ENCODE data around the gene MYD88. TPM values are rescaled to one million over a fixed set of nuclear protein-coding genes. Genes with fewer than 3 reads are reported as not detected.

MYD88 gene
- total and polyA plus RNA-seq, 4 experiments from 2014 or later = 50.5 to 129 (median 80.8) TPM

DNA sequence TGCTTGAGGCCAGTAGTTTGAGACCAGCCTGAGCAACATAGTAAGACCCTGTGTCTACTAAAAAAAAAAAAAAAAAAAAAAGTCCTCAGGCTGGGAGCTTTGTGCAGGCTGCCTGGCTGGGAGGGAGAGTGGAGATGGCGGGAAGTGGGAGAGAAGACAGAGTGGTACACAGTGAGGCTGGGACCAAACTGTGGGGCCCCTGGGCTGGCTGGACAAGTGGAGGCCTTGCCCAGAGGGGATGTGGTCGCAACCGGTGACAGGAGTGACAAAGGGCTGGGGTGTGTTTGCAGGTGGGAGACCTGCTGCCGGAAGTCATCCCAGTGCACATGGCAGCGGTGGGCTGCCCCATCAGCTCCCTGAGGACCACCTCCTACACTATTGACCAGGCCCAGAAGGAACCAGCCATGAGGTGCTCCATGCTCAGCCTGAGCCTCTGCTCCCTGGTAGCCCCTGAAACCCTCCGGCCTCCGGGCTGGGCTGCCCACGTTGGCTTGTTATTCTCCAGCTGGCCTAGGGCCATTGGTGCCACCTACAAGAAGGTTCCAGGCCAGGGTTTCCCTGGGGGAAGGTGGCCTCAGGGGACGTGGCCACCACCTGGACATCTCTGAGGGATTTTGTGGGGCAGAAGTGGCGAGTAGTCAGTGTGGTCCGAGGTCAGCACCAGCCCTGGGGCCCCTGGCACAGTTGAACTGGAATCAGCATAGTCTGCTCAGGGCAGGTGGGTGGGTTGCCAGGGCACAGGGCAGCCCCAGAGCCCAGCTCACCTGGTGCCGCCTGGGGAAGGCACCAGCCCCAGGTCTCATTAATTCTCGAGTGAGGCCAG lies 24.2 kb upstream of the MYD88 start:
- no peak for DNase-seq
- no peak overlapping the region for H3K27ac ChIP-seq (ENCODE audit: low read depth, low read length)
- POLR2A ChIA-PET (ENCODE audit: partially characterized antibody) = no interaction called here
- H3K27me3 ChIP-seq (ENCODE audit: insufficient read depth, low read length) = no peaks in the 10 kb centered on the region
- H3K4me1 ChIP-seq (ENCODE audit: insufficient read depth, low read length) = no peaks in the 10 kb centered on the region
- Mint-ChIP-seq H3K4me3 (no peak overlapping the region), H3K4me1 (peaks cover 2 to 9% (median 6%) of the 10 kb centered on the region in 4 donors), H3K27ac (no peak overlapping the region), H3K27me3 (no peaks in the 10 kb centered on the region), H3K36me3 (peaks cover 3 to 7% of the 10 kb centered on the region in 2 donors), H3K9me3 (no peaks in the 10 kb centered on the region)
- H3K36me3 ChIP-seq (ENCODE audit: insufficient read depth, low read length) = no peaks in the 10 kb centered on the region
- no peak overlapping the region for H3K4me3 ChIP-seq (ENCODE audit: low read length in 2 of 2)
- CTCF ChIA-PET (ENCODE audit: partially characterized antibody) = no interaction called here
- intact Hi-C loops (cut with micrococcal nuclease) = no loop called here
- no peaks in the 10 kb centered on the region for H3K9me3 ChIP-seq (ENCODE audit: control insufficient read depth in 1 of 2, low read length in 2 of 2)

DNA sequence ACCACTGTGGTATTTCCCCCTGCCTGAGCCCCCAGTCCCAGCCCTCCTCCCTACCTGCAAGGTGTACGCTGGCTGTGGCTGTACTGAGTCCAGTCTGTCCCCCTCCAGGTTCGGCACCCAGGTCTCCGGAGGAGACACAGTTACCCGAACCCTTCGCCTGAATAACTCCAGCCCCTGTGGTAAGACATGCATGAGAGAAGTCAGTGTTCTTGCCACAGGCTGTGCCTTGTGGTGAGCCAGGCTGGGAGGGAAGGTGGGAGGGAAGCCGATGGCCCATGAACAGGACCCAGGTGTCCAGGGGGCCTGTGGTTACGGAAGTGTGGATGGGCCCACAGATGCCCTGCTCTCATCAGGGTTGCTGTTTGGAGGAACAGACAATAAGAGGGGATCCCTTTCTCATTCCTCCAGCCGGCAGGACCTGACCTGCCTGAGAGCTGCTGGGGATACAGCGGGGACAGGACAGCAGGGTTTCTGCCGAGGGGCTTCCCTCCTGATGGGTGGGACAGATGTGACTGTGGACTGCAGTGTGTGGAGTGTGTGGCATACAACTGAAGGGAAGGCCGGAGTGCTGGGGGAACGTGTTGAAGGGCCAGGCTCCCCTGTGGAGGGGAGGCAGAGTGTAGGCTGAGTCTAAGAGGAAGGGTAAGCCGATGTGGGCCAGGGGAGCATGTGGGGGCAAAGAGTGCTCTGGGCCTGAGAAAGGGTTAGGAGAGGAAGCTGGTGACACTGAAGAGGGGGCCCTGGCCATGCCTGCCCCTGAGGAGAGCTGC lies 23.4 kb upstream of the MYD88 start:
- Mint-ChIP-seq H3K9me3 (no peaks in the 10 kb centered on the region), H3K4me1 (peaks cover 2 to 9% (median 6%) of the 10 kb centered on the region in 4 donors), H3K4me3 (no peak overlapping the region), H3K27me3 (no peaks in the 10 kb centered on the region), H3K27ac (peak overlapping the region in 4 of 7 donors; percentile 30 to 86 (median 44)), H3K36me3 (peaks cover 5 to 6% of the 10 kb centered on the region in 2 donors)
- no peaks in the 10 kb centered on the region for H3K27me3 ChIP-seq (ENCODE audit: insufficient read depth, low read length)
- ChIA-PET POLR2A (ENCODE audit: partially characterized antibody) (interaction anchor here (0.9 kb wide), 1 partner anchor 22 kb away, joined by 3 read pairs; the partner anchor contains the start of gene ACAA1), CTCF (ENCODE audit: partially characterized antibody) (interaction anchor here (0.6 to 1.8 kb wide), 4 partner anchors 14 to 140 kb away, joined by 3 to 4 read pairs (median 3); no protein-coding TSS in a partner anchor)
- H3K4me1 ChIP-seq (ENCODE audit: insufficient read depth, low read length) = no peaks in the 10 kb centered on the region
- DNase-seq = no peak
- no peak overlapping the region for H3K27ac ChIP-seq (ENCODE audit: low read depth, low read length)
- intact Hi-C loops (cut with micrococcal nuclease) = no loop called here
- no peaks in the 10 kb centered on the region for H3K36me3 ChIP-seq (ENCODE audit: insufficient read depth, low read length)
- no peaks in the 10 kb centered on the region for H3K9me3 ChIP-seq (ENCODE audit: control insufficient read depth in 1 of 2, low read length in 2 of 2)
- no peak overlapping the region for H3K4me3 ChIP-seq (ENCODE audit: low read length in 2 of 2)

DNA sequence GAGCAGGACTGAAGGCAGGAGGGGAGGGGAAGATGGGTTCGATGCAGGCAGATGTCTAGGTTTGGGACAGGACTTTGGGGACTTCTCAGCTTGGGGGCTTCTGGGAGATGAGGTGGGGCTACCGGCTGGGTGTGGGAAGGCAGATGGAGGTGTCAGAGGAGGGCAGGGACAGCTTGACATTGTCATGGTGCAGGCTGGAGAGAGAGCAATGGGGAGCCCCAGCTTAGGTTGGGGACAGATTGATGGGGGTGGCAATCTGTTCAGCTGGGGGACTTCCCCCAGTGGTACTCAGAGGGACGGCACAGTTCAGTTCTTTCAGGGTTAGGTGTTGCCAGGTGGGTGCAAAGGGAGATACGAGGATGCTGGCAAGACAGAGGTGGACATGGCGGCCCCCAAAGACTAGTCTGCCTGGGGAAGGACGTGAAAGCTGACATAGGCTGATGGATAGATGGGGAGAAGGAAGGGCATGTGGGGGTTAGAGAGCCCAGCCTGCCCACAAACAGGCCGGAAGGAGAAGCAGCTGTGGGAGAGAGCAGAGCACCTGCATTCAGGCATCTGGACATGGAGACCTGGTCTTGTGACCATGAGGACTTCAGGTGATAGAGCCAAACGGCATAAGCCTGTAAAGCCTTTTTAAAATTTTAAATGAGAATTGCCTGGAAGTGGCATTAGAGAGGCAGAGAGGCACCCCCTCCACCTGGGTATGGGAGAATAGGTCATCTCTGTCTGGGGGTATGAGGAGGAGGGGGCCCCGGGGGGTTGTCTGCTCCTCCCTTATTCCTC lies 22.6 kb upstream of the MYD88 start:
- intact Hi-C loops (cut with micrococcal nuclease) = no loop called here
- H3K4me3 ChIP-seq (ENCODE audit: low read length in 2 of 2) = no peak overlapping the region
- H3K9me3 ChIP-seq (ENCODE audit: control insufficient read depth in 1 of 2, low read length in 2 of 2) = no peaks in the 10 kb centered on the region
- no peak overlapping the region for H3K4me3 Mint-ChIP-seq
- ChIA-PET CTCF (ENCODE audit: partially characterized antibody) (interaction anchor here (0.6 to 4.1 kb wide), 9 partner anchors 13 to 364 kb away, joined by 3 to 38 read pairs (median 3); partner anchors contain the start of genes OXSR1 and XYLB), POLR2A (ENCODE audit: partially characterized antibody) (interaction anchor here (0.9 kb wide), 1 partner anchor 21 kb away, joined by 3 read pairs; the partner anchor contains the start of gene ACAA1)
- no peaks in the 10 kb centered on the region for H3K27me3 Mint-ChIP-seq
- H3K4me1 ChIP-seq (ENCODE audit: insufficient read depth, low read length) = no peaks in the 10 kb centered on the region
- H3K4me1 Mint-ChIP-seq = peaks cover 2 to 14% (median 6%) of the 10 kb centered on the region in 4 donors
- H3K27ac ChIP-seq (ENCODE audit: low read depth, low read length) = no peak overlapping the region
- no peaks in the 10 kb centered on the region for H3K9me3 Mint-ChIP-seq
- no peaks in the 10 kb centered on the region for H3K27me3 ChIP-seq (ENCODE audit: insufficient read depth, low read length)
- H3K36me3 ChIP-seq (ENCODE audit: insufficient read depth, low read length) = peaks cover under 1% of the 10 kb centered on the region
- peak overlapping the region in 4 of 7 donors; percentile 11 to 46 (median 34) for H3K27ac Mint-ChIP-seq
- peaks cover 0 to 12% of the 10 kb centered on the region in 2 donors for H3K36me3 Mint-ChIP-seq
- DNase-seq = no peak

DNA sequence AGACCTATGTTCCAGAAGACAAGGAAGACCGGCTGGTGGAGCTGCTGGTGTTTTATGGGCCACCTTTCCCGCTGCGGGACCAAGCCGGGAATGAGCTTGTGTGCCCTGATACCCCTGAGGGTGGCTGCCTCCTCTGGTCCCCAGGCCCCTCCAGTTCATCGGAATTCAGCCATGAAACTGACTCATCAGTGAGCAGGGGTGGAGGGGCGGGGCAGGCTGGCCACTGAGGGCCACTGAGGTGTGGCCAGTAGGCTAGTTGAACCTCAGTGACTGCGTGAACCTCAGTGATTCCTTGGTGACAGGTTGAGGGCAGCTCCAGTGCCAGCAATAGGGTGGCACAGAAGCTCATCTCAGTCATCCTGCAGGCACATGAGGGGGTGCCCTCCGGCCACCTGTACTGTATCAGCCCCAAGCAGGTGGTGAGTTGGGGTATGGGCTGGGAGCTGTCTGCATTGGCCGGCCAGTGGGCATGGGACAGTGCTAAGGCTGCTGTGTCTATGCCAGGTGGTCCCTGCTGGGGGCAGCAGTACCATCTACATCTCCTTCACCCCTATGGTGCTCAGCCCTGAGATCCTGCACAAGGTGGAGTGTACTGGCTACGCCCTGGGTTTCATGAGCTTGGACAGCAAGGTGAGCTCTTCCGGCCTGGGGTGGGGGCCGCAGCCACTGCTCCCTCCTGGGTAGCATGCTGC lies 21.8 kb upstream of the MYD88 start:
- no peak for DNase-seq
- no peak overlapping the region for H3K27ac ChIP-seq (ENCODE audit: low read depth, low read length)
- no peaks in the 10 kb centered on the region for H3K4me1 ChIP-seq (ENCODE audit: insufficient read depth, low read length)
- peaks cover 0 to 16% of the 10 kb centered on the region in 2 donors for H3K36me3 Mint-ChIP-seq
- H3K27me3 ChIP-seq (ENCODE audit: insufficient read depth, low read length) = no peaks in the 10 kb centered on the region
- POLR2A ChIA-PET (ENCODE audit: partially characterized antibody) = no interaction called here
- H3K4me3 ChIP-seq (ENCODE audit: low read length in 2 of 2) = no peak overlapping the region
- no peaks in the 10 kb centered on the region for H3K27me3 Mint-ChIP-seq
- no peak overlapping the region for H3K27ac Mint-ChIP-seq
- intact Hi-C loops (cut with micrococcal nuclease) = no loop called here
- CTCF ChIA-PET (ENCODE audit: partially characterized antibody) = interaction anchor here (0.6 to 4.1 kb wide), 19 partner anchors 10 to 364 kb away, joined by 3 to 38 read pairs (median 4); partner anchors contain the start of genes OXSR1 and XYLB
- H3K4me1 Mint-ChIP-seq = peaks cover 2 to 15% (median 6%) of the 10 kb centered on the region in 4 donors
- H3K9me3 ChIP-seq (ENCODE audit: control insufficient read depth in 1 of 2, low read length in 2 of 2) = no peaks in the 10 kb centered on the region
- no peaks in the 10 kb centered on the region for H3K9me3 Mint-ChIP-seq
- H3K36me3 ChIP-seq (ENCODE audit: insufficient read depth, low read length) = peaks cover 8% of the 10 kb centered on the region
- no peak overlapping the region for H3K4me3 Mint-ChIP-seq

DNA sequence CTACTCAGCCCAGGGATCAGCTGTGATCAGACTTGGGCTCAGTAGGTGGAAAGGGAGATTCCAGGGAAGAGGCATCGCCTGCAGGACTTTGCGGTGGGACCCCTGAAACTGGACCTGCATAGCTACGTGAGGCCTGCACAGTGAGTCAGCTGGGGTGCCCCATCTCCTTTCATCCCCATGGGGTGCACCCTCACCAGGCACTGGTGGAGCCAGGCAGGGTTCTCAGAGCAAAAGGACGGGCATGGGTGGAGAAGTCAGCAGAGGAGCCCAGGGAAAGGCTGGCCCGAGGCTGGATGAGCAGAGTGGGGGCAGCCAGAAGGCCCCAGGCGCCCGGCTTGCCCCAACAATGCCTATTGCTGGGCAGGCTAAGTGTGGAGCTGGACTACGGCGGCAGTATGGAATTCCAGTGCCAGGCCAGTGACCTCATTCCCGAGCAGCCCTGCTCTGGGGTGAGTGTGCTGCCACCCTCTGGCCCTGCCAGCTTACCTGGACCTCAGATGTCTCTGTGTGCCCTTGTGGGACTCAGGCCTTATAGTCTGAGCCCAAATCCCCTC lies 21.2 kb upstream of the MYD88 start:
- peaks cover 14% of the 10 kb centered on the region for H3K36me3 ChIP-seq (ENCODE audit: insufficient read depth, low read length)
- CTCF ChIA-PET (ENCODE audit: partially characterized antibody) = interaction anchor here (0.6 to 4.1 kb wide), 20 partner anchors 10 to 363 kb away, joined by 3 to 38 read pairs (median 4); partner anchors contain the start of genes OXSR1 and XYLB
- H3K4me1 ChIP-seq (ENCODE audit: insufficient read depth, low read length) = no peaks in the 10 kb centered on the region
- no peak overlapping the region for H3K27ac Mint-ChIP-seq
- H3K9me3 Mint-ChIP-seq = no peaks in the 10 kb centered on the region
- no peaks in the 10 kb centered on the region for H3K27me3 Mint-ChIP-seq
- no peak overlapping the region for H3K27ac ChIP-seq (ENCODE audit: low read depth, low read length)
- intact Hi-C loops (cut with micrococcal nuclease) = no loop called here
- H3K4me3 Mint-ChIP-seq = no peak overlapping the region
- H3K4me1 Mint-ChIP-seq = peaks cover 2 to 15% (median 6%) of the 10 kb centered on the region in 4 donors
- no peak for DNase-seq
- POLR2A ChIA-PET (ENCODE audit: partially characterized antibody) = interaction anchor here (1.5 kb wide), 1 partner anchor 48 kb away, joined by 9 read pairs; the partner anchor contains the start of gene OXSR1
- H3K9me3 ChIP-seq (ENCODE audit: control insufficient read depth in 1 of 2, low read length in 2 of 2) = no peaks in the 10 kb centered on the region
- no peak overlapping the region for H3K4me3 ChIP-seq (ENCODE audit: low read length in 2 of 2)
- H3K36me3 Mint-ChIP-seq = peaks cover 0 to 23% of the 10 kb centered on the region in 2 donors
- H3K27me3 ChIP-seq (ENCODE audit: insufficient read depth, low read length) = no peaks in the 10 kb centered on the region

Data from CD4-positive, alpha-beta memory T cell (primary cell).